Measurements from ENCODE around the gene LRRFIP2. TPM values are rescaled to one million over a fixed set of nuclear protein-coding genes. Genes with fewer than 3 reads are reported as not detected.

The LRRFIP2 gene
- total and polyA plus RNA-seq, 2 donors (not counting 1 experiment from before 2014, with no cell fraction given): 83.7 to 149 TPM

DNA sequence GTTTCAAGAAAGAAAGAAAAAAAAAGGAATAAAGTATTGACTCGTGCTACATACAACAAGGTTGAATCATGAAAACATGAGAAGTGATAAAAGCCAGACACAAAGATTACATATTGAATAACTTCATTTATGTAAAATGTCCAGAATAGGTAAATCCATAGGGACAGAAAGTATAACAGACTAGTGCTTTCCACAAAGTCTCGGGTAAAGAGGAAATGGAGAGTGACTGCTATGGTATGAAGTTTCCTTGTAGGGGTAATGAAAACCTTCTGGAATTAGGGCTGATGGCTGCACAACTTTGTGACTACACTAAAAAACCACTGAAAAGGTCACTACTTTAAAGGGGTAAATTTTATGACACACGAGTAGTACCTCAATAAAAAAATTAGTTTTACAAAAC is 13.0 kb downstream of the LRRFIP2 start:
- Histone ChIP-seq H3K27me3 (ENCODE audit: control insufficient read depth, insufficient read depth, low read length) (no peaks in the 10 kb centered on the region), H3K36me3 (ENCODE audit: control insufficient read depth, insufficient read depth, low read length) (peaks cover 2% of the 10 kb centered on the region), H3K4me1 (ENCODE audit: control insufficient read depth, extremely low read depth, insufficient read depth, low read length) (peaks cover 2% of the 10 kb centered on the region), H3K4me2 (ENCODE audit: extremely low read depth, insufficient read depth, low read length) (no peak overlapping the region), H3K9ac (ENCODE audit: insufficient read depth, low read length) (no peak overlapping the region), H3K9me3 (ENCODE audit: control insufficient read depth, insufficient read depth, low read depth, low read length) (no peaks in the 10 kb centered on the region), H2AFZ (ENCODE audit: low read length) (no peak overlapping the region), H3K27ac (ENCODE audit: insufficient read depth, low read length) (no peak overlapping the region), H3K79me2 (ENCODE audit: control insufficient read depth, insufficient read depth, low read length) (peaks cover 62% of the 10 kb centered on the region), H3K4me3 (replicated peaks in 1 of 4; ENCODE audit: control extremely low read depth in 1 of 4, insufficient read depth in 1 of 4, low read depth in 3 of 4, low read length in 4 of 4) (no peak overlapping the region), H4K20me1 (ENCODE audit: control insufficient read depth, extremely low read depth, insufficient read depth, low read length) (no peaks in the 10 kb centered on the region)
- TF ChIP-seq, protein P1, sequence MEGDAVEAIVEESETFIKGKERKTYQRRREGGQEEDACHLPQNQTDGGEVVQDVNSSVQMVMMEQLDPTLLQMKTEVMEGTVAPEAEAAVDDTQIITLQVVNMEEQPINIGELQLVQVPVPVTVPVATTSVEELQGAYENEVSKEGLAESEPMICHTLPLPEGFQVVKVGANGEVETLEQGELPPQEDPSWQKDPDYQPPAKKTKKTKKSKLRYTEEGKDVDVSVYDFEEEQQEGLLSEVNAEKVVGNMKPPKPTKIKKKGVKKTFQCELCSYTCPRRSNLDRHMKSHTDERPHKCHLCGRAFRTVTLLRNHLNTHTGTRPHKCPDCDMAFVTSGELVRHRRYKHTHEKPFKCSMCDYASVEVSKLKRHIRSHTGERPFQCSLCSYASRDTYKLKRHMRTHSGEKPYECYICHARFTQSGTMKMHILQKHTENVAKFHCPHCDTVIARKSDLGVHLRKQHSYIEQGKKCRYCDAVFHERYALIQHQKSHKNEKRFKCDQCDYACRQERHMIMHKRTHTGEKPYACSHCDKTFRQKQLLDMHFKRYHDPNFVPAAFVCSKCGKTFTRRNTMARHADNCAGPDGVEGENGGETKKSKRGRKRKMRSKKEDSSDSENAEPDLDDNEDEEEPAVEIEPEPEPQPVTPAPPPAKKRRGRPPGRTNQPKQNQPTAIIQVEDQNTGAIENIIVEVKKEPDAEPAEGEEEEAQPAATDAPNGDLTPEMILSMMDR (conservative IDR thresholded peaks at IDR 0.05 in 1 of 2, IDR thresholded peaks at IDR 0.05 in 1 of 2; ENCODE audit: low read depth in 1 of 2, low read length in 2 of 2): no peak
- TF ChIP-seq EZH2 (IDR thresholded peaks at IDR 0.05; ENCODE audit: low read length, missing control alignments): no peak
- DNase-seq (ENCODE audit: low read depth in 2 of 2): no peak

DNA sequence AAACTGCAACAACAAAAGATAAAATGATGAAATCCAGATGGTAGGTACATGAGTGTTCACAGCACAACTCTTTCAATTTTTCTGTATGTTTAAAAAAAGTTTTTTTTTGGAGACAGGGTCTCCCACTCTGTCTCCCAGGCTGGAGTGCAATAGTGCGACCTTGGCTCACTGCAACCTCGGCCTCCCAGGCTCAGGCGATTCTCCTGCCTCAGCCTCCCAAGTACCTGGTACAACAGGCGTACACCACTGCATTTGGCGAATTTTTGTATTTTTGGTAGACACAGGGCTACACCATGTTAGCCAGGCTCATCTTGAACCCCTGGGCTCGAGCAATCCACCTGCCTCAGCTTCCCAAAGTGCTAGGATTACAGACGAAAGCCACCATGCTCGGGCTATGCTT is 18.6 kb downstream of the LRRFIP2 start:
- no peak overlapping the region for H3K4me2 ChIP-seq (ENCODE audit: extremely low read depth, insufficient read depth, low read length)
- H3K4me3 ChIP-seq (replicated peaks in 1 of 4; ENCODE audit: control extremely low read depth in 1 of 4, insufficient read depth in 1 of 4, low read depth in 3 of 4, low read length in 4 of 4): no peak overlapping the region
- H3K9ac ChIP-seq (ENCODE audit: insufficient read depth, low read length): no peak overlapping the region
- TF ChIP-seq, protein P1 (conservative IDR thresholded peaks at IDR 0.05 in 1 of 2, IDR thresholded peaks at IDR 0.05 in 1 of 2; ENCODE audit: low read depth in 1 of 2, low read length in 2 of 2): no peak
- TF ChIP-seq EZH2 (IDR thresholded peaks at IDR 0.05; ENCODE audit: low read length, missing control alignments): no peak
- H3K79me2 ChIP-seq (ENCODE audit: control insufficient read depth, insufficient read depth, low read length): peaks cover 65% of the 10 kb centered on the region
- H3K36me3 ChIP-seq (ENCODE audit: control insufficient read depth, insufficient read depth, low read length): peaks cover 1% of the 10 kb centered on the region
- no peak overlapping the region for H2AFZ ChIP-seq (ENCODE audit: low read length)
- no peaks in the 10 kb centered on the region for H4K20me1 ChIP-seq (ENCODE audit: control insufficient read depth, extremely low read depth, insufficient read depth, low read length)
- H3K27me3 ChIP-seq (ENCODE audit: control insufficient read depth, insufficient read depth, low read length): no peaks in the 10 kb centered on the region
- H3K9me3 ChIP-seq (ENCODE audit: control insufficient read depth, insufficient read depth, low read depth, low read length): no peaks in the 10 kb centered on the region
- DNase-seq (ENCODE audit: low read depth in 2 of 2): no peak
- no peaks in the 10 kb centered on the region for H3K4me1 ChIP-seq (ENCODE audit: control insufficient read depth, extremely low read depth, insufficient read depth, low read length)
- no peak overlapping the region for H3K27ac ChIP-seq (ENCODE audit: insufficient read depth, low read length)

DNA sequence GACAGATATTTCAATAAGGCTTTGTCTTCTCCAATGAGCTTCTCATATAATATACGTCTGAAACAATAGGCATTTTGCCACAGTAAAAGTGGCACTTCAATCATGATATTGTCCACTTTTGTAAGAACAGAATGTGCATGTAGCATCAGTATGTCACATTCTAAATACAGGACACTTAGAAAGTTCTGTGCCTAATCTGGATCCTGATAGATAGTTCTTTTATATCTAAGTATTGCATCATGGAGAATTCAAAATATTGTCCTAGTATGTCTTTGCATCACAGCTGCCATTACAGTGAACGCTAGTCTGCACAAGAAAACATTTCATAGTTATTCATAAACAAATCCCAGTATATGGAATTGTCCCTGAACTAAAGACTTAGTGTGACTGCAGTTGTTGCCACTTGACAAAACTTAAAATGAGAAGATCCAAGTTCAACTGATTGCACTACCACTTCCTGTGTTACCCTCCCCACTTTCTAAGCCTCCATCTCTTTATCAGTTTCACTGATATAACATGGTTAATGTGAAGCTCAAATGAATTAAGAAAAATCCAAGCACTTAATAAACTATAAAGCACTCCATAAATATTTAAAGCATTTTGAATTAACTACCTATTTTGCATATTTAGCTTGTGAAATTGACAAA is 19.6 kb downstream of the LRRFIP2 start:
- no peak overlapping the region for H3K4me2 ChIP-seq (ENCODE audit: extremely low read depth, insufficient read depth, low read length)
- no peak overlapping the region for H2AFZ ChIP-seq (ENCODE audit: low read length)
- H4K20me1 ChIP-seq (ENCODE audit: control insufficient read depth, extremely low read depth, insufficient read depth, low read length): no peaks in the 10 kb centered on the region
- H3K79me2 ChIP-seq (ENCODE audit: control insufficient read depth, insufficient read depth, low read length): peaks cover 66% of the 10 kb centered on the region
- H3K27me3 ChIP-seq (ENCODE audit: control insufficient read depth, insufficient read depth, low read length): no peaks in the 10 kb centered on the region
- TF ChIP-seq EZH2 (IDR thresholded peaks at IDR 0.05; ENCODE audit: low read length, missing control alignments): no peak
- TF ChIP-seq, protein P1 (conservative IDR thresholded peaks at IDR 0.05 in 1 of 2, IDR thresholded peaks at IDR 0.05 in 1 of 2; ENCODE audit: low read depth in 1 of 2, low read length in 2 of 2): no peak
- no peak overlapping the region for H3K9ac ChIP-seq (ENCODE audit: insufficient read depth, low read length)
- DNase-seq (ENCODE audit: low read depth in 2 of 2): no peak
- no peaks in the 10 kb centered on the region for H3K9me3 ChIP-seq (ENCODE audit: control insufficient read depth, insufficient read depth, low read depth, low read length)
- H3K36me3 ChIP-seq (ENCODE audit: control insufficient read depth, insufficient read depth, low read length): peaks cover 1% of the 10 kb centered on the region
- no peaks in the 10 kb centered on the region for H3K4me1 ChIP-seq (ENCODE audit: control insufficient read depth, extremely low read depth, insufficient read depth, low read length)
- no peak overlapping the region for H3K4me3 ChIP-seq (replicated peaks in 1 of 4; ENCODE audit: control extremely low read depth in 1 of 4, insufficient read depth in 1 of 4, low read depth in 3 of 4, low read length in 4 of 4)
- no peak overlapping the region for H3K27ac ChIP-seq (ENCODE audit: insufficient read depth, low read length)

Data from fibroblast of lung (primary cell).